Activated CD4-positive, CD25-positive, alpha-beta regulatory T cell treated with anti-CD3 and anti-CD28 coated beads, Interleukin-2, amount 50 U/mL, for 24 hours (primary cell): ENCODE data around the gene IQCE.
"Not testable (repeated sequence)": the region's sequence is repeated elsewhere in the genome, so short reads cannot be mapped to it uniquely, and the experiment has no call there.

Source experiments
- ATAC-seq, 2 donors: fragments of 150-1000 bp; cut with Tn5 transposase; one replicate each; pipeline ENCODE4 v1.10.0; 2021; ENCODE audit warnings: mild to moderate bottlenecking in 1 of 2, moderate library complexity in 1 of 2

The IQCE gene

GRCh38 chr7:2532816-2533215, 26.0 kb upstream of the IQCE start:
- not testable (repeated sequence) for ATAC-seq

GRCh38 chr7:2533566-2533965, 25.2 kb upstream of the IQCE start:
- ATAC-seq, result not testable (repeated sequence)

GRCh38 chr7:2534214-2534613, 24.6 kb upstream of the IQCE start:
- not testable (repeated sequence) for ATAC-seq

DNA sequence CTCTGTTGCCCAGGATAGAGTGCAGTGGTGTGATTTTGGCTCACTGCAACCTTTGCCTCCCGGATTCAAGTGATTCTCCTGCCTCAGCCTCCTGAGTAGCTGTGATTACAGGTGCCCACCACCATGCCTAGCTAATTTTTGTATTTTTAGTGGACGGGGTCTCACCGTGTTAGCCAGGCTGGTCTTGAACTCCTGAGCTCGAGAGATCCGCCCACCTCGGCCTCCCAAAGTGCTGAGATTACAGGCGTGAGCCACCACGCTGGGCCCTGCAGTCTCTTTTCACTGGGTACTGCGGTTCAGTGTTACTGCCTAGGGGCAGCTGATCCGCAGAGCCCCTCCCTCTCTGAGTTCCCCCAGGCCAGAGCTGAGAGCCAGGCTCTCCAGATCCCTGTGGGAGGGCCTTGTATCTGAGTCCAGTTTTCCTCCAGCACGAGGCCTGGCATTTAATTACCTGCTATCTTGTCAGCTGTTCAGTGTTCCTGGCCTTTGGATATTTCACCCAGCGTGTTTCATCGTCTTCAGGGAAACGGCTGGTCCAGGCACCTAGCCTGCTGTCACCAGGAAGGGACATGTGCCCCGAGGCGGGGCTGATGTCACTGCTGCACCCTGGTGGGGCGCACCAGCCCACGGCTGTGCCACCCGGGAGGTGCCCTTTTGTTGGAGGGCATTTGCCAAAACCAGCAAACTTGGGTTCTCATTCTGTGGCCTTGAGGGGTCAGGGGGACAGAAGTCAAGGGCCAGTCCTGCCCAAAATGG, 22.7 kb upstream of the IQCE start:
- not testable (repeated sequence) for ATAC-seq

DNA sequence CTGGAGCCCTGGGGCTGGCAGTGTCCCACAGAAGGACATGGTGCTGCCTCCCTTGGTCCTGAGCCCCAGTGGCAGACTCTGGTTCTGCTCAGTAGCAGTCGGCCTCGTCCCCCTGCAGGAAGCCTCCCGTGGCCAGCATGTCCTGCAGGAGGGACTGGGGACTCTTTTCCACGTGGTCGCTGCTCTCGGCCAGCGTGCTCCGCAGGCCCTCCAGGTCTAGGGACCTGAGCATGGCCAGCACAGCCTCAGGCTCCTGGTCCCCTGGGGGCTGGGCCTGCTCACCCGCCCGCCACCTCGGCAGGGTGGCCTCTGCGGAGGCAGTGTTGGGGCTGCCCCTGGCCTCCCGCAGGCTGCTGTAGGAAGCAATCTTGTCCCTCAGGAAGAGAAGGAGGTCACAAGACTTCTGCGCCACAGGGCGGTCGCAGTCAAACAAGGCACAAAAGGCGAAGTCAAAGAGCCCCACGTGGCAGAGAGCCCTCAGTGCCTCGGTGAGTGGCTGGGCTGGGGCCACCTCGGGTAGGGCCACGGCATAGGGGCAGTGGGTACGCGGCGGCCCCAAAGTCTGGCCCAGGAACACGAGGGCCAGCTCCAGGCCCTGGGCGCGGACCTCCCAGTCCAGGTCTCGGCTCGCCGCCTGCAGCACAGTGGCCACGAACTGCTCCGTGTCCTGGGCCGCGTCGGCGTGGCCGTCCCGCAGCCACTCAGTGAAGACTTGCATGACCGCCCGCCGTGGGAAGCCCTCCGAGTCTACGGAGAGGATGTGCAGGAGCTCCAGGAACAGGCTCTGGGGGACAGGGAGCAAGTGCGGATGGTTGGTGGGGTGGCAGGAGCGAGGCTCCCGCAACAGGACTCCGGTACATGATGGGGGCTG, 20.6 kb upstream of the IQCE start:
- peak in 1 of 2 donors; percentile 26 for ATAC-seq

GRCh38 chr7:2539031-2539911, 19.5 kb upstream of the IQCE start:
- no peak for ATAC-seq

- ATAC-seq, result no peak
These were observed 18.6 kb upstream of the IQCE start for GRCh38 chr7:2540133-2540532.

DNA sequence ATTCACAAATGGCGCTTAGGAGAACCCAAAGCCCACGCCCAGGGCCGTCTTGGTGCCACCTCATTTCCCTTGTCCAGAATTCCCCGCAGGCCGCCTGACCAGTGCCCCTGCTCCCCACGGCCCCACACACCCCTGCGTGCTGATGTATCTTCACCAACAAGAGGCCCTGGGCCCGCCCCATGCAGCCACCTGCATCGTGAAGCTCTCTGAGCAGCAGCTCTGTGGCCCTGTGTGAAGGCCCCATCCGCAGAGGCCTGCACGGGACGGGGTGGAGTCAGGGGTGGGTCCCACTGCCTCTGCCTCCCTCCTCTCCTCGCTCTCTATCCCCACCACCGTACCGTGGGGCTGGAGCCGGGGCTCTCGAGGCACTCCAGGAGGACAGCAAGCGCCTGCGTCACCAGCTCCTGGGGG, 18.1 kb upstream of the IQCE start:
- ATAC-seq, result no peak

DNA sequence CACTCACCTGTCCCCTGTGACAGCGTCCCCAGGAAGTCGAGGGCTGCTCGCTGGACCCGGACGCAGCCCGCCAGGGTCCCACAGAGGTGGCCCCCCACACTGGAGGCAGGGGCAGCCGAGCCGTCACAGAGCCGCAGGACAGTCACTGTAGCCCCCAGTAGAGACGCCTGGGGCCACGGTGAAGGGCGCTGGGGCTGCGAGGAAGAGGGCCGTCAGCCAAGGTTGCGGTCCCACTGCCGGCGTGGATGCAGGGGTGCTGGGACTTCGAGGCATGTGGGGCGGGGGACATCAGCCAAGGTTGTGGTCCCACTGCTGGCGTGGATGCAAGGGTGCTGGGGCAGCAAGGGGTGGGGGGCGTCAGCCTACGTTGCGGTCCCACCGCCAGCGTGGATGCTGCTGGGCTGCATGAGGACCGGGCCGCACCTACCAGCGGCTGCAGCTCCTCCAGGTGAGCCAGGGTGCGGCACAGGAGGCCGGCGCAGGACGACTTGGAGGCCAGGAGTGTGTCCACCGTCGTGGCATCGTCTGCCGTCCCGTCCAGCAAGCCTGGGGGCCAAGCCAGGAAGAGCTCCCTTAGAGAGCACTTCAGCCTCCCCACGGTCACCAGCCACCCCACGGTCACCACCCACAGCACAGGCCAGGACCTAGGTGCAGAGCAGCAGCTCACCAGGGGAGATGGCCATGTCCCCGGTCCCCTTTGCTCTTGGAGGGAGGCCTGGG, 17.3 kb upstream of the IQCE start:
- ATAC-seq, result no peak

- ATAC-seq, result no peak
These were observed 16.5 kb upstream of the IQCE start for GRCh38 chr7:2542011-2542915.

DNA sequence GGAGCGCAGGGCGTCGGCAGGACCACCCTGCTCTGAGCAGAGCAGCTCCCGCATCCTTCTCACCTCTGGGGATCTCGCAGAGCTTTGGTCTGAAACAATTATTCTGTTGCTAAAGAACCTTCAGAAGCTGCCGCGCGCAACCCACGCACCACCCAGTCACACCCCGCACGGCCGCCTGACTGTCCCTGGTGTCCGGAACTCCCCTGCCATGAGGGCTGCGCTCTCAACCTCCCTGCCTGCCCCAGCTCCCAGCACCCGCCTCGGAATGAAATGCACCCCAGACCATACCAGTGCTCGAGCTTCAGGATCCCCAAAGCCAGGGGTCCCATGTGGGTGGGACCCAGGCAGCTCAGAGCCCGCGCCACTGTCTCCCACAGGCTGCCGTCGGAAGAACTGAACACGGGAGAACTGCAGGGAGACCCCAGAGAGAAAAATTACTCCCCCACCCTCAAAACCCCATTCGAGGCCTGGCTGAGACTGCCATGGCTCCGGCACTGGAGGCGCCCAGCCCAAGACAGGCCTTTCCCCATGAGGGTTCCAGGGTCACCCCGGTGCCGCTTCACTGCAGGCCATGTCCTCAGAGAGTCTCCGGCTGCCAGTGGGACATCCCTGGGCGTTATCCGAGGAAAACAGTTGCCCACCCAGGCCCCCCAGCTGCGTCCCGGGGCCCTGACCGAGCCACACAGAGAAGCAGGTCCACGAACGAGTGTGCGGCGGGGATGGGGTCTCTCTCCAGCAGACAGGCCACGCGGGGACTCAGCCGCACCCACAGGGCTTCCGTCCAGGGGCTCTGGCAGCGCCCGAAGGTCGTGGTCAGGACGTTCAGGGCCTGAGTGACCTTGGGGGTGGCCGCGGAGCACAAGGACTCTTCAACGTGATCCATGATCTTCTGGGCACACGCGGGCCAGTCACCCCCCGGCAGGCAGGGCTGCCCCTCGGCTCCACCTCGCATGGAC, 15.6 kb upstream of the IQCE start:
- no peak for ATAC-seq

DNA sequence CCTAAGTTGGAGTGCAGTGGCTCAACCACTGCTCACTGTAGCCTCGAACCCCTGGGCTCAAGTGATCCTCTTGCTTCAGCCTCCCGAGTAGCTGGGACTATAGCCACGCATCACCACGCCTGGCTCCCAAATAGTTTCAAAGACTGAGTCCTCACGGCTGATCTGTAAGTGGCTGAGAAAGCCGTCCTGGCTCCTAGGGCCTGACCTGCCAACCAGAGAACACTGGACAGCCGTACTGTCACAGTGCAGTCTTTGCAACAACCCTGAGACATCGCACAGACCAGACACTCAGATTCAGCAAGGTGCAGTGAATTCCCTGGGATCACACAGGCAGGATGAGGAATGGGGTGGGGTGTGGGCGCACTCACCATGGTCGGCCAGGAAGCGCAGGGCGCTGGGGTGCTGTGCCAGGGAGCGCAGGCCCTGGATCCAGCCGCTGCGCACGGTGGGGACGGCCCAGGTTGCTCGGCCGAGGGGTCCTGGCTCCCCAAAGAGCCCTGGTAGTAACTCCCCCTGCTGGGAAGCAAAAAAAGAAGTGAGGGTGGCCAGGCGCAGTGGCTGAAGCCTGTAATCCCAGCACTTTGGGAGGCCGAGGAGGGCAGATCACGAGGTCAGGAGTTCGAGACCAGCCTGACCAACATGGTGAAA, 14.1 kb upstream of the IQCE start:
- ATAC-seq, result no peak

DNA sequence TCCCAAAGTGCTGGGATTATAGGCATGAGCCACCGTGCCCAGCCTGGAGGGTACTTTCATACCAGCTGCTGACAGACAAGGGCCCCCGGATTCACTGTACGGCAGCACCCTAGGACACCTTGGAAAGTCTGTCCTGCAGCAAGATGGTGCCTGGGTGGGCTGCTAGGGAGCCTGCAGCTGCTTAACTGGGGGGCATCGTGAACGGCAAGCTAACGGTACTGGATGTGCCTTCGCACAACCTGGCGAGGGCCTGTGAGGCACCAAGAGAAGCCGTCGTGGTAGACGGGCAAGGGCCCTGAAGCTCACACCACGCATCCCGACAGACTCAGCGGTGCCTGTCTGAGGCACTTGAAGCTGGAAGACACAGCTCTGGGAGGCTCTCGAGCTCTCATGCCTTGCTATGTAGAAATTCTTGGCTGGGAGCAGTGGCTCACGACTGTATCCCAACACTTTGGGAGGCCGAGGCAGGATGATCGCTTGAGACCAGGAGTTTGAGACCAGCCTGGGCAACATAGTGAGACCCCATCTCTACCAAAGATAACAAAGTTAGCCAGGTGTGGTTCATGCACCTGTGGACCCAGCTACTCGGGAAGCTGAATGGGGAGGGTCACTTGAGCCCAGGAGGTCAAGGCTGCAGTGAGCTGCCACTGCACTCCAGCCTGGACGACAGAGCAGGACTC, 12.9 kb upstream of the IQCE start:
- ATAC-seq, result no peak

DNA sequence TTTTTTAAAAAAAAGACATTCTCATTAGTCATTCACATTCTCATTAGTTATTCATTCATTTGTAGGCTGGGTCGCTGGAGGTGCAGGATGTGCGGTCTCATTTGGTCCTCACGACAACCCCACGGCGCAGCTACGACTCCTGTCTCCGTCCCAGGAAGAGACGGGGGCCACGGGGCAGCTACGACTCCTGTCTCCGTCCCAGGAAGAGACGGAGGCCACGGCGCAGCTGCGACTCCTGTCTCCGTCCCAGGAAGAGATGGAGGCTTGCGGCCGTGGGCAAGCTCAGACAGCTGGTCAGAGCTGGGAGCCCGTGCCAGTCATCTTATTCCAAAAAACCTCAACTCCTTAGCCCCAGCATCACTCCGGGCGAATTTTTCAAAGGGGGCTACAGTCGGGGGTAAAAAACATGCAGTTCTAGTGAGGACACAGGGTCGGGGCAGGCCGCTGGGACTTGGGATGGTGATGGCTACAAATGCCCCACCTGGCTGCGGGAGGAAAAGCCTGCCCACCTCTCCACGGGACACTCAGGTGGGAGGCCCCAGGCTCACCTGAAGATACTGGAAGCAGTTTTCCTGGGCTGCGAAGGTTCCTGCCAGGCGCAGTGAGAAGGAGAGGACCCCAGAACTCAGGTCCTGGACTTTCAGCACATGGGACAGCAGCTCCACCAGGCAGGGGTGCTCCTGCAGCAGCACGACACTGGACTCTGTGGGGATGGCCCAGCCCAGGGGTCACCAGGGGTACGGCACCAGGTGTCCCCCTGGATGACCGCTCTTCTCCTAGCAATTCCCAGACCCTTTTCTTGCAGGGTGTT, 11.8 kb upstream of the IQCE start:
- ATAC-seq, result no peak

DNA sequence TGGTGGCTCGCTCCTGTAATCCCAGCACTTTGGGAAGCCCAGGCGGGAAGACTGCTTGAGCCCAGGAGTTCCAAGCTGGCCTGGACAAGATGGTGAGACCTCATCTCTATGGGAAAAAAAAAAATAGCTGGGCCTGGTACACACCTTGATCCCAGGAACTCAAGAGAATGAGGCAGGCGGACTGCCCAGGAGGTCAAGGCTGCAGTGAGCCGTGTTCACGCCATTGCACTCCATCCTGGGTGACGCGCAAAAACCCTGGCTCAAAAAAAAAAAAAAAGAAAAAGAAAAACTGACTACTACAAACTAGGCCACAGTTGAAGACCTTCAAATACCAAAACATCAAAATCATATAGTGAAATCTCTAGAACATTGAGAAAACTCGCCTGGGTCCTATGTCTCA, 7.4 kb upstream of the IQCE start:
- no peak for ATAC-seq

DNA sequence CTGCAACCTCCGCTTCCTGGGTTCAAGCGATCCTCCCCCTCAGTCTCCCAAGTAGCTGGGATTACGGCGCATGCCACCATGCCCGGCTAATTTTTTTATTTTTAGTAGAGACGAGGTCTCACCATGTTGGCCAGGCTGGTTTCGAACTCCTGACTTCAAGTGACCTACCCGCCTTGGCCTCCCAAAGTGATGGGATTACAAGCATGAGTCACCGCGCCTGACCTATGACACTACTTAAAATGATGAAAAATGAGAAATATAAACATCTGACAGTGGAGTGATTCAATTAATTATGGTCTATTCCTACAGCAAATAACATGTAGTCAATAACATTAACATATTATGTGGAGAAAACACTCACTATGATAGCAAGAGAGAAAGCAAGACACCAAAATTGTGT, 5.7 kb upstream of the IQCE start:
- ATAC-seq, result no peak

- no peak for ATAC-seq
These were observed 4.8 kb upstream of the IQCE start for GRCh38 chr7:2553831-2554581.
